ENCODE data around the gene TARBP1.
"Not testable (repeated sequence)": the region's sequence is repeated elsewhere in the genome, so short reads cannot be mapped to it uniquely, and the experiment has no call there.

Gene TARBP1

GRCh38 chr1:234431255-234431654, 47.7 kb downstream of the TARBP1 start:
- DNase-seq, result no peak

- no peak for DNase-seq
These were observed 48.3 kb downstream of the TARBP1 start for GRCh38 chr1:234430691-234431090.

- no peak for DNase-seq
These were observed 49.6 kb downstream of the TARBP1 start for GRCh38 chr1:234429434-234429806.

GRCh38 chr1:234427950-234428646, 50.9 kb downstream of the TARBP1 start:
- no peak for DNase-seq

- no peak for DNase-seq
These were observed 65.0 kb downstream of the TARBP1 start for GRCh38 chr1:234413990-234414389.

GRCh38 chr1:234413485-234413884, 65.5 kb downstream of the TARBP1 start:
- no peak for DNase-seq

- no peak for DNase-seq
These were observed 66.1 kb downstream of the TARBP1 start for GRCh38 chr1:234412830-234413229.

GRCh38 chr1:234409328-234409727, 69.7 kb downstream of the TARBP1 start:
- no peak for DNase-seq

- no peak for DNase-seq
These were observed 70.2 kb downstream of the TARBP1 start for GRCh38 chr1:234408757-234409156.

- DNase-seq, result no peak
These were observed 72.1 kb downstream of the TARBP1 start for GRCh38 chr1:234406871-234407270.

GRCh38 chr1:234405676-234406075, 73.3 kb downstream of the TARBP1 start:
- DNase-seq, result no peak

GRCh38 chr1:234402939-234403338, 76.0 kb downstream of the TARBP1 start:
- DNase-seq, result no peak

- no peak for DNase-seq
These were observed 77.3 kb downstream of the TARBP1 start for GRCh38 chr1:234401658-234402057.

GRCh38 chr1:234400773-234401172, 78.2 kb downstream of the TARBP1 start:
- DNase-seq, result no peak

- not testable (repeated sequence) for DNase-seq
These were observed 79.5 kb downstream of the TARBP1 start for GRCh38 chr1:234399515-234399914.

GRCh38 chr1:234398849-234399381, 80.1 kb downstream of the TARBP1 start:
- no peak for DNase-seq

GRCh38 chr1:234397732-234398131, 81.2 kb downstream of the TARBP1 start:
- no peak for DNase-seq

- no peak for DNase-seq
These were observed 82.1 kb downstream of the TARBP1 start for GRCh38 chr1:234396871-234397270.

- no peak for DNase-seq
These were observed 82.9 kb downstream of the TARBP1 start for GRCh38 chr1:234396092-234396491.

- DNase-seq, result no peak
These were observed 83.7 kb downstream of the TARBP1 start for GRCh38 chr1:234395297-234395696.

GRCh38 chr1:234393190-234393589, 85.8 kb downstream of the TARBP1 start:
- DNase-seq, result no peak

- no peak for DNase-seq
These were observed 90.9 kb downstream of the TARBP1 start for GRCh38 chr1:234388094-234388493.

- no peak for DNase-seq
These were observed 92.9 kb downstream of the TARBP1 start for GRCh38 chr1:234386122-234386521.

- DNase-seq, result no peak
These were observed 97.1 kb downstream of the TARBP1 start for GRCh38 chr1:234381699-234382555.

Measured in SW 1271 (cell line).